ENCODE measurements around the gene STK11IP.

Gene STK11IP

GRCh38 chr2:219631904-219632759 lies 34.5 kb downstream of the STK11IP start:
- no peaks in the 10 kb centered on the region for H3K4me1 ChIP-seq (ENCODE audit: control insufficient read depth, low read depth, low read length)
- no peak overlapping the region for H3K23ac ChIP-seq (ENCODE audit: low read length)
- no CpG with 5 or more reads among the region's 34 CpGs for WGBS (ENCODE audit: extremely low coverage, insufficient coverage, low lambda C conversion rate)
- no peak for DNase-seq
- no peaks in the 10 kb centered on the region for H3K79me1 ChIP-seq (ENCODE audit: low read length)
- H2BK15ac ChIP-seq (replicated peaks; ENCODE audit: low read depth), result no peak overlapping the region
- no peak overlapping the region for H4K5ac ChIP-seq (ENCODE audit: low read length)
- no peak overlapping the region for H2BK5ac ChIP-seq (ENCODE audit: low read length)
- no peak overlapping the region for H3K4me3 ChIP-seq (ENCODE audit: low read length)
- H3K27me3 ChIP-seq (ENCODE audit: insufficient read depth, low read length, poor library complexity), result no peaks in the 10 kb centered on the region
- H3K56ac ChIP-seq (ENCODE audit: low read length), result no peak overlapping the region
- no peak overlapping the region for H3K4me2 ChIP-seq (ENCODE audit: low read length)
- H3K36me3 ChIP-seq (ENCODE audit: control insufficient read depth, insufficient read depth, low read length), result no peaks in the 10 kb centered on the region
- no peak overlapping the region for H3K4ac ChIP-seq (ENCODE audit: low read depth, low read length)
- H4K8ac ChIP-seq (ENCODE audit: low read depth, low read length), result no peak overlapping the region
- no peak overlapping the region for H2BK120ac ChIP-seq (ENCODE audit: low read depth, low read length)
- H3K18ac ChIP-seq (ENCODE audit: low read length), result no peak overlapping the region
- H2AK5ac ChIP-seq (ENCODE audit: low read length), result no peak overlapping the region
- H3K79me2 ChIP-seq (ENCODE audit: control insufficient read depth, insufficient read depth, low read length), result no peaks in the 10 kb centered on the region
- H3K9ac ChIP-seq (ENCODE audit: low read length), result no peak overlapping the region
- H3K27ac ChIP-seq (ENCODE audit: low read depth, low read length), result no peak overlapping the region

- no peak overlapping the region for H3K4me3 ChIP-seq (ENCODE audit: low read length)
- H3K18ac ChIP-seq (ENCODE audit: low read length), result no peak overlapping the region
- no peak for DNase-seq
- H3K79me2 ChIP-seq (ENCODE audit: control insufficient read depth, insufficient read depth, low read length), result no peaks in the 10 kb centered on the region
- no peak overlapping the region for H3K27ac ChIP-seq (ENCODE audit: low read depth, low read length)
- H2BK5ac ChIP-seq (ENCODE audit: low read length), result no peak overlapping the region
- H3K79me1 ChIP-seq (ENCODE audit: low read length), result no peaks in the 10 kb centered on the region
- H4K5ac ChIP-seq (ENCODE audit: low read length), result no peak overlapping the region
- no peaks in the 10 kb centered on the region for H3K27me3 ChIP-seq (ENCODE audit: insufficient read depth, low read length, poor library complexity)
- no peak overlapping the region for H2BK120ac ChIP-seq (ENCODE audit: low read depth, low read length)
- no peaks in the 10 kb centered on the region for H3K4me1 ChIP-seq (ENCODE audit: control insufficient read depth, low read depth, low read length)
- no CpG with 5 or more reads among the region's 8 CpGs for WGBS (ENCODE audit: extremely low coverage, insufficient coverage, low lambda C conversion rate)
- no peak overlapping the region for H3K56ac ChIP-seq (ENCODE audit: low read length)
- no peak overlapping the region for H3K4me2 ChIP-seq (ENCODE audit: low read length)
- no peak overlapping the region for H3K4ac ChIP-seq (ENCODE audit: low read depth, low read length)
- no peak overlapping the region for H4K8ac ChIP-seq (ENCODE audit: low read depth, low read length)
- H2AK5ac ChIP-seq (ENCODE audit: low read length), result no peak overlapping the region
- H2BK15ac ChIP-seq (replicated peaks; ENCODE audit: low read depth), result no peak overlapping the region
- H3K36me3 ChIP-seq (ENCODE audit: control insufficient read depth, insufficient read depth, low read length), result no peaks in the 10 kb centered on the region
- no peak overlapping the region for H3K23ac ChIP-seq (ENCODE audit: low read length)
- H3K9ac ChIP-seq (ENCODE audit: low read length), result no peak overlapping the region
Measured at GRCh38 chr2:219632760-219633105, 35.1 kb downstream of the STK11IP start.

- no peak overlapping the region for H4K8ac ChIP-seq (ENCODE audit: low read depth, low read length)
- H3K18ac ChIP-seq (ENCODE audit: low read length), result no peak overlapping the region
- H3K27ac ChIP-seq (ENCODE audit: low read depth, low read length), result no peak overlapping the region
- no peak overlapping the region for H3K4ac ChIP-seq (ENCODE audit: low read depth, low read length)
- no peak overlapping the region for H3K23ac ChIP-seq (ENCODE audit: low read length)
- H3K27me3 ChIP-seq (ENCODE audit: insufficient read depth, low read length, poor library complexity), result no peaks in the 10 kb centered on the region
- H3K4me2 ChIP-seq (ENCODE audit: low read length), result no peak overlapping the region
- WGBS (ENCODE audit: extremely low coverage, insufficient coverage, low lambda C conversion rate), result no CpG with 5 or more reads among the region's 22 CpGs
- no peak overlapping the region for H3K56ac ChIP-seq (ENCODE audit: low read length)
- no peak overlapping the region for H2BK15ac ChIP-seq (replicated peaks; ENCODE audit: low read depth)
- no peaks in the 10 kb centered on the region for H3K36me3 ChIP-seq (ENCODE audit: control insufficient read depth, insufficient read depth, low read length)
- H3K79me2 ChIP-seq (ENCODE audit: control insufficient read depth, insufficient read depth, low read length), result no peaks in the 10 kb centered on the region
- H3K79me1 ChIP-seq (ENCODE audit: low read length), result no peaks in the 10 kb centered on the region
- no peak overlapping the region for H2AK5ac ChIP-seq (ENCODE audit: low read length)
- H3K4me3 ChIP-seq (ENCODE audit: low read length), result no peak overlapping the region
- H2BK5ac ChIP-seq (ENCODE audit: low read length), result no peak overlapping the region
- no peak overlapping the region for H4K5ac ChIP-seq (ENCODE audit: low read length)
- no peak for DNase-seq
- no peaks in the 10 kb centered on the region for H3K4me1 ChIP-seq (ENCODE audit: control insufficient read depth, low read depth, low read length)
- H3K9ac ChIP-seq (ENCODE audit: low read length), result no peak overlapping the region
- no peak overlapping the region for H2BK120ac ChIP-seq (ENCODE audit: low read depth, low read length)
Measured at GRCh38 chr2:219633276-219634065, 35.8 kb downstream of the STK11IP start.

GRCh38 chr2:219634171-219634940 lies 36.7 kb downstream of the STK11IP start:
- Histone ChIP-seq H4K5ac (ENCODE audit: low read length) (no peak overlapping the region), H3K79me2 (ENCODE audit: control insufficient read depth, insufficient read depth, low read length) (no peaks in the 10 kb centered on the region), H3K18ac (ENCODE audit: low read length) (no peak overlapping the region), H3K4me3 (ENCODE audit: low read length) (no peak overlapping the region), H4K8ac (ENCODE audit: low read depth, low read length) (no peak overlapping the region), H3K27me3 (ENCODE audit: insufficient read depth, low read length, poor library complexity) (no peaks in the 10 kb centered on the region), H2BK5ac (ENCODE audit: low read length) (no peak overlapping the region), H3K4ac (ENCODE audit: low read depth, low read length) (no peak overlapping the region), H3K79me1 (ENCODE audit: low read length) (no peaks in the 10 kb centered on the region), H3K4me1 (ENCODE audit: control insufficient read depth, low read depth, low read length) (no peaks in the 10 kb centered on the region), H3K23ac (ENCODE audit: low read length) (no peak overlapping the region), H2AK5ac (ENCODE audit: low read length) (no peak overlapping the region), H3K36me3 (ENCODE audit: control insufficient read depth, insufficient read depth, low read length) (no peaks in the 10 kb centered on the region), H3K56ac (ENCODE audit: low read length) (no peak overlapping the region), H3K4me2 (ENCODE audit: low read length) (no peak overlapping the region), H3K27ac (ENCODE audit: low read depth, low read length) (no peak overlapping the region), H3K9ac (ENCODE audit: low read length) (no peak overlapping the region), H2BK15ac (replicated peaks; ENCODE audit: low read depth) (no peak overlapping the region), H2BK120ac (ENCODE audit: low read depth, low read length) (no peak overlapping the region)
- DNase-seq, result no peak
- no CpG with 5 or more reads among the region's 15 CpGs for WGBS (ENCODE audit: extremely low coverage, insufficient coverage, low lambda C conversion rate)

- Histone ChIP-seq H3K79me2 (ENCODE audit: control insufficient read depth, insufficient read depth, low read length) (no peaks in the 10 kb centered on the region), H3K27me3 (ENCODE audit: insufficient read depth, low read length, poor library complexity) (no peaks in the 10 kb centered on the region), H3K23ac (ENCODE audit: low read length) (no peak overlapping the region), H3K18ac (ENCODE audit: low read length) (no peak overlapping the region), H3K4me2 (ENCODE audit: low read length) (no peak overlapping the region), H2BK5ac (ENCODE audit: low read length) (no peak overlapping the region), H4K8ac (ENCODE audit: low read depth, low read length) (no peak overlapping the region), H2AK5ac (ENCODE audit: low read length) (no peak overlapping the region), H3K9ac (ENCODE audit: low read length) (no peak overlapping the region), H3K36me3 (ENCODE audit: control insufficient read depth, insufficient read depth, low read length) (no peaks in the 10 kb centered on the region), H2BK120ac (ENCODE audit: low read depth, low read length) (no peak overlapping the region), H3K27ac (ENCODE audit: low read depth, low read length) (no peak overlapping the region), H3K56ac (ENCODE audit: low read length) (no peak overlapping the region), H3K4me1 (ENCODE audit: control insufficient read depth, low read depth, low read length) (no peaks in the 10 kb centered on the region), H3K4me3 (ENCODE audit: low read length) (no peak overlapping the region), H4K5ac (ENCODE audit: low read length) (no peak overlapping the region), H3K79me1 (ENCODE audit: low read length) (no peaks in the 10 kb centered on the region), H3K4ac (ENCODE audit: low read depth, low read length) (no peak overlapping the region), H2BK15ac (replicated peaks; ENCODE audit: low read depth) (no peak overlapping the region)
- no CpG with 5 or more reads among the region's 22 CpGs for WGBS (ENCODE audit: extremely low coverage, insufficient coverage, low lambda C conversion rate)
- no peak for DNase-seq
Measured at GRCh38 chr2:219634951-219635751, 37.5 kb downstream of the STK11IP start.
